ENCODE measurements around the gene CREG1. TPM values are rescaled to one million over a fixed set of nuclear protein-coding genes. Genes with fewer than 3 reads are reported as not detected.

Gene CREG1
- total RNA-seq: 10 to 100 TPM; 13.5 to 14.6 TPM

- H3K9me3 Mint-ChIP-seq: no peaks in the 10 kb centered on the region
- POLR2A ChIA-PET: interaction anchor here (0.5 to 1.8 kb wide), 9 partner anchors 10 to 163 kb away, joined by 3 to 6 read pairs (median 3); partner anchors contain the start of gene CD247
- H3K4me1 Mint-ChIP-seq (ENCODE audit: low read depth): peaks cover 35% of the 10 kb centered on the region
- H3K36me3 Mint-ChIP-seq: no peaks in the 10 kb centered on the region
- H3K27me3 Mint-ChIP-seq: no peaks in the 10 kb centered on the region
- H3K27ac Mint-ChIP-seq: no peak within 1 kb of the TSS
- intact Hi-C loops (cut with micrococcal nuclease): loop anchor here (1.0 to 10.0 kb wide), 5 partner anchors 35 to 639 kb away; partner anchors contain the start of genes CD247, POU2F1 and RCSD1
- CTCF ChIA-PET: interaction anchor here (0.6 to 6.7 kb wide), 22 partner anchors 9 to 643 kb away, joined by 3 to 47 read pairs (median 4); partner anchors contain the start of gene POU2F1
- peak within 1 kb of the TSS; percentile 84 for H3K4me3 Mint-ChIP-seq
- DNase-seq: peak; percentile 94
Measured at GRCh38 chr1:167553136-167554027, at the start of gene CREG1. Gene CREG1 (minus strand): TSS chr1:167553762.

GRCh38 chr1:167602840-167603239 is 49.3 kb upstream of the CREG1 start:
- Mint-ChIP-seq H3K36me3 (peaks cover 6% of the 10 kb centered on the region), H3K4me3 (no peak overlapping the region), H3K27me3 (no peaks in the 10 kb centered on the region), H3K27ac (peak overlapping the region; percentile 45), H3K9me3 (peaks cover 16% of the 10 kb centered on the region), H3K4me1 (ENCODE audit: low read depth) (peaks cover 37% of the 10 kb centered on the region)
- intact Hi-C loops (cut with micrococcal nuclease): no loop called here
- ChIA-PET CTCF (interaction anchor here (1.6 to 5.7 kb wide), 5 partner anchors 32 to 86 kb away, joined by 3 to 227 read pairs (median 26); no protein-coding TSS in a partner anchor), POLR2A (no interaction called here)
- peak; percentile 35 for DNase-seq

- Mint-ChIP-seq H3K4me3 (no peak overlapping the region), H3K27me3 (no peaks in the 10 kb centered on the region), H3K36me3 (no peaks in the 10 kb centered on the region), H3K27ac (peak overlapping the region; percentile 64), H3K4me1 (ENCODE audit: low read depth) (peaks cover 37% of the 10 kb centered on the region), H3K9me3 (peaks cover 7% of the 10 kb centered on the region)
- DNase-seq: peak; percentile 35
- ChIA-PET CTCF (interaction anchor here (0.7 to 5.7 kb wide), 20 partner anchors 15 to 480 kb away, joined by 3 to 227 read pairs (median 8); partner anchors contain the start of genes CREG1 and RCSD1), POLR2A (interaction anchor here (0.8 to 2.0 kb wide), 5 partner anchors 27 to 113 kb away, joined by 3 to 21 read pairs (median 13); no protein-coding TSS in a partner anchor)
- intact Hi-C loops (cut with micrococcal nuclease): loop anchor here (2.0 kb wide), 1 partner anchor 481 kb away; no protein-coding TSS in a partner anchor
Measured at GRCh38 chr1:167601442-167602383, 48.2 kb upstream of the CREG1 start.

- no peaks in the 10 kb centered on the region for H3K27me3 Mint-ChIP-seq
- peak overlapping the region; percentile 61 for H3K4me3 Mint-ChIP-seq
- no peaks in the 10 kb centered on the region for H3K36me3 Mint-ChIP-seq
- H3K9me3 Mint-ChIP-seq: no peaks in the 10 kb centered on the region
- peak overlapping the region; percentile 64 for H3K27ac Mint-ChIP-seq
- peaks cover 37% of the 10 kb centered on the region for H3K4me1 Mint-ChIP-seq (ENCODE audit: low read depth)
- intact Hi-C loops (cut with micrococcal nuclease): loop anchor here (1.0 to 2.0 kb wide), 6 partner anchors 28 to 483 kb away; no protein-coding TSS in a partner anchor
- peak; percentile 53 for DNase-seq
- CTCF ChIA-PET: interaction anchor here (0.6 to 5.7 kb wide), 36 partner anchors 9 to 482 kb away, joined by 3 to 227 read pairs (median 6); partner anchors contain the start of genes CREG1 and RCSD1
- POLR2A ChIA-PET: interaction anchor here (1.0 to 2.0 kb wide), 6 partner anchors 28 to 200 kb away, joined by 3 to 21 read pairs (median 10); no protein-coding TSS in a partner anchor
Measured at GRCh38 chr1:167599957-167600581, 46.5 kb upstream of the CREG1 start.

GRCh38 chr1:167594822-167595221 is 41.3 kb upstream of the CREG1 start:
- H3K27me3 Mint-ChIP-seq: no peaks in the 10 kb centered on the region
- DNase-seq: no peak
- POLR2A ChIA-PET: no interaction called here
- CTCF ChIA-PET: interaction anchor here (1.1 to 3.8 kb wide), 3 partner anchors 39 to 93 kb away, joined by 3 to 20 read pairs (median 5); no protein-coding TSS in a partner anchor
- H3K4me3 Mint-ChIP-seq: no peak overlapping the region
- no peaks in the 10 kb centered on the region for H3K9me3 Mint-ChIP-seq
- no peak overlapping the region for H3K27ac Mint-ChIP-seq
- intact Hi-C loops (cut with micrococcal nuclease): no loop called here
- H3K36me3 Mint-ChIP-seq: no peaks in the 10 kb centered on the region
- peaks cover 3% of the 10 kb centered on the region for H3K4me1 Mint-ChIP-seq (ENCODE audit: low read depth)

- ChIA-PET CTCF (interaction anchor here (1.3 to 3.8 kb wide), 3 partner anchors 9 to 94 kb away, joined by 3 to 20 read pairs (median 5); no protein-coding TSS in a partner anchor), POLR2A (no interaction called here)
- Mint-ChIP-seq H3K9me3 (no peaks in the 10 kb centered on the region), H3K36me3 (no peaks in the 10 kb centered on the region), H3K27me3 (no peaks in the 10 kb centered on the region), H3K4me3 (no peak overlapping the region), H3K4me1 (ENCODE audit: low read depth) (peaks cover 1% of the 10 kb centered on the region), H3K27ac (no peak overlapping the region)
- DNase-seq: no peak
- intact Hi-C loops (cut with micrococcal nuclease): no loop called here
Measured at GRCh38 chr1:167593860-167594259, 40.3 kb upstream of the CREG1 start.

GRCh38 chr1:167592475-167592874 is 38.9 kb upstream of the CREG1 start:
- ChIA-PET POLR2A (no interaction called here), CTCF (interaction anchor here (0.7 to 3.8 kb wide), 3 partner anchors 37 to 95 kb away, joined by 3 to 20 read pairs (median 3); no protein-coding TSS in a partner anchor)

GRCh38 chr1:167588361-167588760 is 34.8 kb upstream of the CREG1 start:
- H3K4me1 Mint-ChIP-seq (ENCODE audit: low read depth): peaks cover 1% of the 10 kb centered on the region
- H3K4me3 Mint-ChIP-seq: no peak overlapping the region
- CTCF ChIA-PET: interaction anchor here (1.2 kb wide), 1 partner anchor 33 kb away, joined by 3 read pairs; no protein-coding TSS in a partner anchor

More at GRCh38 chr1:167592475-167592874, 38.9 kb upstream of the CREG1 start:
- Mint-ChIP-seq H3K4me3 (no peak overlapping the region), H3K27ac (no peak overlapping the region), H3K36me3 (no peaks in the 10 kb centered on the region), H3K9me3 (no peaks in the 10 kb centered on the region), H3K4me1 (ENCODE audit: low read depth) (peaks cover 1% of the 10 kb centered on the region), H3K27me3 (no peaks in the 10 kb centered on the region)
- no peak for DNase-seq
- intact Hi-C loops (cut with micrococcal nuclease): no loop called here

GRCh38 chr1:167587872-167588271 is 34.3 kb upstream of the CREG1 start:
- intact Hi-C loops (cut with micrococcal nuclease): no loop called here
- H3K27me3 Mint-ChIP-seq: no peaks in the 10 kb centered on the region
- no peak for DNase-seq
- H3K4me3 Mint-ChIP-seq: no peak overlapping the region
- H3K4me1 Mint-ChIP-seq (ENCODE audit: low read depth): no peaks in the 10 kb centered on the region
- ChIA-PET CTCF (interaction anchor here (1.5 kb wide), 1 partner anchor 100 kb away, joined by 4 read pairs; no protein-coding TSS in a partner anchor), POLR2A (no interaction called here)
- no peaks in the 10 kb centered on the region for H3K9me3 Mint-ChIP-seq
- no peaks in the 10 kb centered on the region for H3K36me3 Mint-ChIP-seq
- no peak overlapping the region for H3K27ac Mint-ChIP-seq

More at GRCh38 chr1:167588361-167588760, 34.8 kb upstream of the CREG1 start:
- DNase-seq: no peak
- Mint-ChIP-seq H3K9me3 (no peaks in the 10 kb centered on the region), H3K27me3 (no peaks in the 10 kb centered on the region), H3K36me3 (no peaks in the 10 kb centered on the region), H3K27ac (no peak overlapping the region)
- POLR2A ChIA-PET: no interaction called here
- intact Hi-C loops (cut with micrococcal nuclease): no loop called here

- DNase-seq: no peak
- Mint-ChIP-seq H3K27ac (no peak overlapping the region), H3K9me3 (no peaks in the 10 kb centered on the region), H3K27me3 (no peaks in the 10 kb centered on the region), H3K36me3 (no peaks in the 10 kb centered on the region), H3K4me1 (ENCODE audit: low read depth) (no peaks in the 10 kb centered on the region), H3K4me3 (no peak overlapping the region)
- POLR2A ChIA-PET: no interaction called here
- CTCF ChIA-PET: interaction anchor here (1.5 kb wide), 1 partner anchor 101 kb away, joined by 4 read pairs; no protein-coding TSS in a partner anchor
- intact Hi-C loops (cut with micrococcal nuclease): no loop called here
Measured at GRCh38 chr1:167587342-167587741, 33.8 kb upstream of the CREG1 start.

GRCh38 chr1:167584581-167584980 is 31.0 kb upstream of the CREG1 start:
- intact Hi-C loops (cut with micrococcal nuclease): no loop called here
- H3K4me1 Mint-ChIP-seq (ENCODE audit: low read depth): no peaks in the 10 kb centered on the region
- H3K27ac Mint-ChIP-seq: no peak overlapping the region
- H3K36me3 Mint-ChIP-seq: no peaks in the 10 kb centered on the region
- ChIA-PET POLR2A (no interaction called here), CTCF (interaction anchor here (1.2 kb wide), 1 partner anchor 9 kb away, joined by 3 read pairs; no protein-coding TSS in a partner anchor)
- no peak for DNase-seq
- no peaks in the 10 kb centered on the region for H3K27me3 Mint-ChIP-seq
- no peaks in the 10 kb centered on the region for H3K9me3 Mint-ChIP-seq
- no peak overlapping the region for H3K4me3 Mint-ChIP-seq

Measured in activated CD4-positive, alpha-beta memory T cell treated with anti-CD3 and anti-CD28 coated beads for 36 hours (primary cell).